ENCODE data around the gene GSTM3.
"Not testable (repeated sequence)": the region's sequence is repeated elsewhere in the genome, so short reads cannot be mapped to it uniquely, and the experiment has no call there.

The GSTM3 gene

GRCh38 chr1:109762039-109762585 is 21.3 kb upstream of the GSTM3 start:
- no peak for DNase-seq (ENCODE audit: low spot score)

DNA sequence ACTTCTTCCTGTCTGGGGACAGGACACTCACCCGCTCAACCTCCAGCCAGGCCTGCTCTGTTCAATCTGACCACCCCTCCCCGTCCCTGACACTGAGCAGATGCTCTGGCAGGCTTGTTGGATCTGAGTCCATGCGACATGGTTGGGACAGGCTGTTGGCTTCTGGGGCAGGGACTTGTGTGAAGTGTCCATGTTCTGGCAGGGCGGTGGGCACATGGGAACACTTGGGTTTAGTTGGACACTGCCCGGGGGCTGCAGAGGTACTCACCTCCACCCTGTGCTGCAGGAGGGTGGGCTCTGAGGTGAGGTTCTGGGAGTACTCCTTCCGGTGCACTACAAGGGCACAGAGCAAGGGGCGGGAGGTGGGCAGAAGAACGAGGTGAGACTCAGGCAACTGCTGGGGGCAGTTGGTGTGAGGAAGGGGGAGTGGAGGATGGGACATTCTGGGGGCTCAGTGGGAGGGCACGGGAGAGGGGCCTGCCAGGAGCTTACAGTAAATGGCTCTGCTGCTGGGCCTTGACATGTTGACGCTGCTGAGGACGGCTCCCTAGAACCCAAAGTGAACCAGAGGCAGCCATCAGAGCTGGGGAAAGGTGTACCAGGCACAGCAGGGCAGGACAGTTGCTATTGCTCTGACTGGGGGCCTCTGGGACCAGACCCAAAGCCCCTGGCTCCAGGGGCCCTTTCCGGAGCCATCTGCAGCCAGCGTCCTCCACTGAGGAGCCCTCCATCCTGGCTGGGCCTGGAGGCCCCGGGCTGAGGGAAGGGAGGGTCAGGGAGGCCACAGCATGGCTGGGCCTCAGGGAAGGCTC is 20.6 kb upstream of the GSTM3 start:
- no peak for DNase-seq (ENCODE audit: low spot score)

DNA sequence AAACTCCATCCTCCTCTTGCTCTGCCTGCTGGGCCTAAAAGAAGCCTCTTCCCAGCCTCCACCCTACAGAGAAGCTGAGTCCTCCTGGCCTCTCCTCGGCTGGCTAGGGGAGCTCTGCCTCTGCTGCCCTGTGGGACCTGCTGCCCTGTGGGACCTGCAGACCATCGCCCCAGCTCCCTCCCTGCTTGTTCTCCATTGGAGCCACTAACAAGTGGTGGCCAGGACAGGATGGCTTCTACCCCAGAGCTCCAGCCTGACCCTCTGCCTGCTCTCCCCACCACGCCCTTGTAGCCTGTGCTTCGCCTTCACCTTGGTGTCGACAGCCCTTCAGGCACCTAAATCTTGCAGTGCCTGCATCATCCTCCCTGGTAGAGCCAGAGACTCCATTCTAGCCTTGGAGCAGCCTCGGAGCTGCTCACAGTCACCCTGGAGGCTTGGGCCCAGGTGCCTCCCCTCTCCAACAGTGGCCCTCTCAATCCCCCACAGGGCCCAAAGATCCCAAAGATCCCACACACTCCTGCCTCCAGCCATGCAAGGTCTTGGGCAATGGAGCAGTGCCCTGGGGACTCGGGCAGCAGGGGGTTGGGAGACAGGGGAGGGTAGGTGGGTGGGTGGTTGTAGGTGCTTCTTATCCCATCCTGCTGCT is 19.9 kb upstream of the GSTM3 start:
- DNase-seq (ENCODE audit: low spot score): no peak

DNA sequence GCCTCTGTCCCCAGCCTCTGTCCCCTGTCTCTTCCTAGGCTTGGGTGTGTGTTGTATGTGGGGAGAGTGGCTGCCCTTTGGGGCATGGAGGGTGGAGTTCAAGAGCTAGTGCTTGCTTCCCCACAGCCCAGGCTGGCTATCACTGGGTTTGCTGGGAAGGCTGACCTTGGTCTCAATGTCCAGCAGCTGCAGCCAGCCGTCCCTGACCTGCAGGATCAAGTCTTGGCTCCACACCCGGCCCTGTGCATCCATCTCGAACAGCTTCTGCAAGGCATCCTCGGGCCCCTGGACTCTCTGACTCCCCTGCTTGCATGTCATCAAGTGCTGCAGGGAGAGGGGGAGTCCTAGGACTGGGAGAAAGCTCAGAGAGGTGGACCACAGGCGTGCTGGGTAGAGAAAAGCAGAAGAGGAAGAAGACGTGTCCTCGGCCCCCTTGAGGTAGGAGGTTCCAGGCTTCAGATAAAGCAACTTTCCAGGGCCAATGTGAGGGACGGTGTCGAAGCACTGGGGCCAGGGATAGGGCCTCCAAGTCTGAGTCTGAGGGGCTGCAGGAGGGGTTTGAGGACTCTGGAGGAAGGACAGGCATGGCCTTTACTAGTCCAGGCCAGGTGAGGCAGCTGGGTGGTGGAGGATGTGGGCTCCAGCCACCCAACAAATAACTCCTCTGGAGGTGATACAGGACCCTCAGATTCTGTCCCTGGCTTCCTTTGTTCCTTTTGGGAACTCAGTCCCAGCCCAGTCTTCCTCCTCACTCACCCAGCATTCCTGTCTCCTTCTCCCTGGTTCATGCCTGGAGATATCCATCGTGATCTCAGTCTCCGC is 18.9 kb upstream of the GSTM3 start:
- DNase-seq (ENCODE audit: low spot score): no peak

DNA sequence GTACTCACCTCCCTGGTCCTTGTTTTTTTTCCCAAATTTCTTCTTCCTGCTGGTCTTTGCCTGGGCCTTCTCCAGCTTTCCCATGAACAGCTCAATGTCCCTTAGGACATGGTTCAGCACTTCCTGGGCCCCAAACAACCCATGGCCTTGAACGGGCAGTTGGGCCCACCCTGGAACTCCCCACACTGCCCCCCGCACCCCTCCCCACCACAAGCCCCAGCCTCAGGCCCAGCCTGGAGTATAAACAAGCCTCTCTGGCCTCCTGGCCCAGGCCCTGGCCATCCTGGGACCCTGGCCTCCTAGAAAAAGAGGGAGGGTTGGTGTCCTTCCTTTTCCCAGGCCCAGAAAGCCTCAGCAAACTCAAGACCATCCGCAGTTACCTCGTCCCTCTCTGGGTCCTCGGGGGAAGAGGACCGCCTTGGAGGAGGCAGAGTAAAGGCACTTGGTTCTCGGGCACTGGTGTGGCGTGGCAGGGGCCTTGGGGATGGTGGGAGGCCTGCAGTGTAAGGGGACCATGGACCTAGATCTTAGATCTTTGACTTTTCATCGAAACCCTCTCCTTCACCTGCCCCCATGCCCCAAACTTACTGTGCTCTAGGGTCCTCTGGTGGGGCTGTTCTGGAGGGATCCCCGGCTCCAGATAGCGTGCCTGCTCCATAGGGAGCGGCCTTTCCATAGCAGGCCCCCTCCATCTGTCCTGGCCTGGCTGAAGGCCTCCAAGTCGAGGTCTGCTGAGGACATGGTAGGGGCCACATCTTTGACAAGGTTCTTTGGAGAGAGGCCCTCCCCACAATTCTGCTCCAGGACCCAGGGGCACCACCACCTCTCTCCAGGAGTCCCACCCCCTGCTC is 17.3 kb upstream of the GSTM3 start:
- no peak for DNase-seq (ENCODE audit: low spot score)

DNA sequence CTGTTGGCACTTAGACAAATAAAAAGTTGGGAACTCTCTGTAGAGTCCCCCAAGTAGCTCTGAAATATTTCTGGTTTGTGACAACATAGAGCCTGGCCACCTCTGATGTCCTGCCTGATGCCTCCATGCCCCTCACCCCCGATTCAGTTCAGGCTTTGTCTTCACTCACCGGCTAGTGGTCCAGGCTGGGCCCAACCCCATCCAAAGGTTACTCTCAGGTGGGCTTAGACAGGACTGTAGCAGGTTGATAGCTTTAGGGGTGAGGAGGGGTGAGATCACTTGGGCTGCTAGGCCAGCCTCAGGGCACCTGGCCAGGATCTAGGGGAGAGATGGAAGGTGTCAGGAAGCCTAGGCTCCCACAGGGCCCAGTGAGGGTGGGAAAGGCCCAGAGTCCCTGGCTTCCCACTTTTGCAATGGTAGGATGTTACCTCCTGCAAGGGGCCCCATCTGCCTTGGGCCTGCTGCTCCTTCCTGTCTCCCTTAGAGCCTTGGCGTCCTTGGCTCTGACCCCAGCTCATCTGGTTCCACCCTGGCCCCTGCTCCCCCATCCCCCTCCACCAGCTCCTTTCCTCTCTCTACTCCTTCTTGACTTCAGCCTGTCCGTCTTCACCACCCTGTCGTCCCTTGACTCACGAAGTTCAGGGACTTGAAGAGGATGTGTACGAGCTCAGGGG is 16.1 kb upstream of the GSTM3 start:
- no peak for DNase-seq (ENCODE audit: low spot score)

DNA sequence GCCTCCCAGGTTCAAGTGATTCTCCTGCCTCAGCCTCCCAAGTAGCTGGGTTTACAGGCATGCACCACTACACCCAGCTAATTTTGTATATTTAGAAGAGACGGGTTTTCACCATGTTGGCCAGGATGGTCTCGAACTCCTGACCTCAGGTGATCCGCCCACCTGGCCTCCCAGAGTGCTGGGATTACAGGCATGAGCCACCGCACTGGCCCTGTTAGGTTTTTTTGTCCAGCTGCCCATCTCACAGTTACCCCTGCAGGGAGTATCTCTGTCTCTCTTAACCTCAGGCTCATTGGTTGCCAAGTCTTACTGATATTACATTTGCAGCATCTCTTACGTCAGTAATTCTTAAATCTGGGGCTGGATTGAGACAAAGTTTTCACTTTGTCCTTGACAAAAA is 15.5 kb upstream of the GSTM3 start:
- DNase-seq (ENCODE audit: low spot score): not testable (repeated sequence)

DNA sequence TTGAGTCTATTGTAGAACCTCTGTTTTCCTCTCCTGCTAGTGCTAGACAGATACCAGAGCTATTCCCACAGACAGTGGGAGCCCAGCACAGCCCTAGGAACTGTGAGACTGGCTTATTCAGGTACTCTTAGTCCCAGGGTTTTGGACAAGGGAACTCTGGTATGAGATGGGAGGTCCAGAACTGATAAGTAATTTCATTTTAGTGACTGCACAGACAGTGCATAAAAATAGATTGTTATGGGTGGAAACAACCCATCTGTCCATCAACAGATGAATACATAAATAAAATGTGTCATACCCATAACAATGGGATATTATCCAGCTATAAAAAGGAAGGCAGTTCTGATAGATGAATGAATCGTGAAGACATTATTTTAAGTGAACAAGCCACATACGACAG is 13.9 kb upstream of the GSTM3 start:
- DNase-seq (ENCODE audit: low spot score): no peak

DNA sequence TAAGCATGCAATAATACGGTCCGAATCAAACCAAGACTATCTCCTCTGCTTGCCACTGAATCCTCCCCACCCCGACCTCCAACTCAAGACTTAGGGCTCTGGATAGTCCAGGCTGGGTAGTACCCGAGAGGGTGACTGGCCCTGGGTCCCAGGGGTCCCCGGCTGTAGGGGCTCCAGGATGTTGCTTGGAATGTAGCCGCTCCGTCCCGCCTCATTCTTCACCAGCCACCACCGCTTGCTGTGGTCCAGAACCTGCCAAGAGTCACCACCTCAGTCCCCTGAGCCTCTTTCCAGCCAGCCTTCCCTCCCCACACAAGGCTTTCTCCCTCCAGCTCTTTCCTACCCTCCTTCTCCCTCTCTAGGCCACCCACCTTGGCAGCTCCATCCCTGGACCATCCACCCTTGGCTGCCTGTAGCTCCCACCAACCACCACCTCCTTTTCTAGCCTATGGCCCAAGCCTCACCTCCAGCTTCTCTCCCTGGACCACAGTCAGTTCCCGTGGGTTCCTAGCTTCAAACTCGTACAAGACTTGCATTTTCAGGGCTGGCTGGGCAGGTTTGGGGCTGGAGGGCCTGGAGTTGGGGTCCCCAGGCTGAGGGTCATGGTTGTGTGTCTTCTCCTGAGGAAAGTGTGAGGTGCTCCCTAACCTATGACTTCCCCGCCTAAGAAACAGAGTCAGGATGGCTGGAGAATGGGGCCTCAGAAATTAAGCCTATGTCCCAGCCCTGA is 10.9 kb upstream of the GSTM3 start:
- DNase-seq (ENCODE audit: low spot score): no peak

- DNase-seq (ENCODE audit: low spot score): no peak
These were observed 10.1 kb upstream of the GSTM3 start for GRCh38 chr1:109750920-109751319.

DNA sequence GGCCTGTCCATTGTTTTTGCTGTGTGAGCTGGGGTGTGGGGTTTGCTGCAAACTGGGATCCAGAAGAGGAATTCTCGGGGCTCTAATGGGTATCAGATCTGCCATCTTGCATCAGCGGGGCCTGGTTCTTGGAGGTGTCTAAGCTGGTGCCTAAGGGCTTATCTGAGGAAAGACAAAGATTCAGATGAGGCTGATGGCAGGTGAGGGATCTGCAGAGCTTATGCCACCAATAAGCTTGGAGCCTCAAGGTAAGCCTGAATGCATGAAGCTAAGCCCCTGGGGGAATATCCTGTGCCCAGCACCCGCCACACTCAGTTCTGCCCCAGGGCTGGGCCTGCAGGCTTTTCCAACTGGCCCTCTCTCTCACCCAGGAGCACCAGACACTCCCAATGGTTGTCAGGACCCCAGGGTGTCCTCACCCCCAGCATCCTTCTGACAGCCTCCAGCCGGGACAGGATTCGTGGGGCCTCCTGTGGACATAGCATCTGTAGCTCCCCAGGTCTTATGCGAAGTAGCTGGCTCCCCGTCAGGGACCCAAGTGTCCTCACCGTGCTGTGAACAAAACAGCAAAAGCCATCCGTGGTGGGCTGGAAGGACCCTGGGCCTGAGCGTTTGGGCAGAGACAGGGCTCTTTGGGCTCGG is 9.5 kb upstream of the GSTM3 start:
- DNase-seq (ENCODE audit: low spot score): no peak

DNA sequence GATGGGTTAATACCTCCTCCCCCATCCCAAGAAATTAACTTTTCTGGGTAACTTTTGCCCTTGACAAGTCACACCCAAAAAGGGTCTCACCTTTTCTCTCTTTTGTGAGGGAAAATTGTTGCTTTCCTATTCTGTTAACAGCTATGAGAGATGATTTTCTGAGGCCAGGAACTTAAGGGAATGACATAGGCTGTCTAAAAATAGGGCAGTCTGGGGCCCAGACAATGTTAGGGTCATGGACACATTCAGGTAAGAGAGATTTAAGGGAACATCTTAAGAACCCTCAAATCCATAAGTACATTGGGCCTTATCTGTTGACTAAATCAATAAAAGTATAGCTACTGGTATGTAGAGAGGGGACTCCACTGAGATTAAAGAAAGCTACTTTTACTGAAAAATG is 8.4 kb upstream of the GSTM3 start:
- DNase-seq (ENCODE audit: low spot score): no peak

- DNase-seq (ENCODE audit: low spot score): not testable (repeated sequence)
These were observed 7.5 kb upstream of the GSTM3 start for GRCh38 chr1:109748311-109748710.

GRCh38 chr1:109739738-109740614 is 862 bp downstream of the GSTM3 start:
- DNase-seq (ENCODE audit: low spot score): peak; percentile 78

- DNase-seq (ENCODE audit: low spot score): no peak
These were observed 7.5 kb downstream of the GSTM3 start for GRCh38 chr1:109733236-109733870.

- no peak for DNase-seq (ENCODE audit: low spot score)
These were observed 8.4 kb downstream of the GSTM3 start for GRCh38 chr1:109732390-109732881.

DNA sequence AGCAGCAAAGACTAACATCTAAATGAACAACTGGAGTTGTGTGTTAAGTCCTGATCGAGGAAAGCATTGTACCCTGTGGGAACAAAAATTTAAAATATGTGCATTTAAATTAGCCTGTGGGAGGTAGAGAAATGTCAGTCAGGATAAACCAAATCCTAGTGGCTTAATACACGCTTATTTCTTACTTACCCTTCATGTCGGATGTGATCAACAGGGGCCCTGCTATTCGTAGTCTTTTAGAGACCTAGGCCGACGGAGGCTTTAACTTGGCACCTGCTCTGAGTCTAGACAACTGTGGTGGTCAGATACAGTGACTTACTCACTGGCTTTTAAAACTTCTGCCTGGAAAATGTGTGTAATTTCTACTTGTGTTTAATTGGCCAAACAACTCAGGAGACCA is 10.2 kb downstream of the GSTM3 start:
- no peak for DNase-seq (ENCODE audit: low spot score)

GRCh38 chr1:109728870-109729269 is 12.0 kb downstream of the GSTM3 start:
- no peak for DNase-seq (ENCODE audit: low spot score)
